ENCODE data around the gene CLEC16A. TPM values are rescaled to one million over a fixed set of nuclear protein-coding genes. Genes with fewer than 3 reads are reported as not detected.

Gene CLEC16A
- polyA plus RNA-seq, 3 donors = 3.4 to 12.0 (median 5.8) TPM

DNA sequence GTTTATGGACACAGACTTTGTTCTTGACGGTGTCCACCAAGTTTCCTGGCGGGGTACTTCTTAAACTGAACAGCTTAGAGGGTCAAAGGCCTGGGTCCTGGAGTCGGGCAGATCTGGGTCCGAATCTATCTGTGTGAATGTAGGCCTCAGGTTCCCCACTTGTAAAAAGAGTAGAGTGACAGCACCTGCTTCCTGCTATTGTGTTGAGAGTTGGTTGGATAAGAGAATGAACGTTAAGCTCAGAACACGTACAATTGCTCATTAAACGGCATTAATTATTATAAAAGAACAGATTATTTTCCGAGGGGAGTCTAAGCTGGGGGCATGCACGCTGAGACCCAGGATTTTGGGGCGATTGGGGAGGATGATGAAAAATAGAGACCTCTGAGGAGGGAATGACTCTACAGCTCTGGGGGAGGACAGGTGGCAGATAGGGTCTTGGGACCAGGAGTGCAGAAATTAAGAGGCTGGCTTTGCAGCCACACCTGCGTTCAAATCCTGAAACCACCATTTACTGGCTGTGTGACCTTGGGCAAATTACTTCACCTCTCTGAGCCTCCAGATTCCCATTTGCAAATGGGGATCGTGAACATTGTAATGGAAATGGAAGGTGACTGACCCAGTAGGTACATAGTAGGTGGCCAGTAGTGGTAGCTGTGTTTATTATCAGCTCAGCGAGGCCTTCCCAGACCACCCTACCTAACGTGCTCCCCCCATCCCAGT, 862 bp downstream of the CLEC16A start:
- H3K4me3 ChIP-seq (replicated peaks in 1 of 3; ENCODE audit: low read depth in 2 of 3, low read length in 3 of 3) = peak overlapping the region; percentile 59 to 94 (median 70)

DNA sequence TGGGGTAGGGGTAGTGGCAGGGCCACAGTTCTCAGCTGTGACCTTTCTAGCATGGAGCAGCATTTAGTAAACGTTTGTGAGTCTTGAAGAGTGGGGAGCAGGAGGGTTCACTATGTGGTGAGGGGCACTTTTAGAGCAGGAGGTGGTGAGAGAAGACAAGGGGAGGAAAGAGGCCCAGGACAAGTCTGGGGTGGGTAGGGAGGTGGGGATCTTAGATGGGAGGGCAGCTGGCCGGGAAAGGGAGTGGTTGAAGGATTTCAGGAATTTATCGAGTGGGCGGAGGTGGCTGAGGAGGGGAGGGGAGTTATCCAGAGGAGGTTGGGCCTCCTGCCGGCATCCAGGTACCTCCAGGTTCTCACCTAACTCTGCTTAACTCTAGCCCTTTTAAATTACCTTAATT, 1.9 kb downstream of the CLEC16A start:
- H3K27ac ChIP-seq (ENCODE audit: low read depth in 1 of 2, low read length in 2 of 2) = no peak overlapping the region
- H3K4me1 ChIP-seq (ENCODE audit: control insufficient read depth in 1 of 2, insufficient read depth in 2 of 2, low read length in 2 of 2) = peaks cover 38 to 53% of the 10 kb centered on the region in 2 donors
- H3K4me2 ChIP-seq (replicated peaks; ENCODE audit: extremely low read depth, low read length, poor library complexity, severe bottlenecking) = no peak overlapping the region
- intact Hi-C loops (cut with micrococcal nuclease) = loop anchor here (10.0 kb wide), 2 partner anchors 202 to 968 kb away; partner anchors contain the start of genes GSPT1 (in 1 of the 2) and NUBP1 (in 1 of the 2)
- DNase-seq = no peak
- WGBS (ENCODE audit: insufficient coverage) = 70% methylated on average over 2 of the region's 5 CpGs
- peaks cover 1 to 6% (median 4%) of the 10 kb centered on the region in 3 donors for H3K27me3 Mint-ChIP-seq (ENCODE audit: low read depth in 3 of 3)
- H3K27me3 ChIP-seq (ENCODE audit: control insufficient read depth in 2 of 2, insufficient read depth in 2 of 2, low read length in 2 of 2) = no peaks in the 10 kb centered on the region
- peak overlapping the region in 1 of 7 donors; percentile 19 for H3K27ac Mint-ChIP-seq
- peaks cover 0 to 2% (median 0%) of the 10 kb centered on the region in 7 donors for H3K9me3 Mint-ChIP-seq
- H2AFZ ChIP-seq (ENCODE audit: insufficient read depth, low read depth, low read length, poor library complexity, severe bottlenecking) = no peak overlapping the region
- H3K4me3 ChIP-seq (replicated peaks in 1 of 3; ENCODE audit: low read depth in 2 of 3, low read length in 3 of 3) = no peak overlapping the region
- H3K9me3 ChIP-seq (replicated peaks in 1 of 2; ENCODE audit: control insufficient read depth in 1 of 2, insufficient read depth in 1 of 2, low read length in 2 of 2) = no peaks in the 10 kb centered on the region
- H3K36me3 Mint-ChIP-seq = peaks cover 5 to 8% of the 10 kb centered on the region in 2 donors
- H3K79me2 ChIP-seq (ENCODE audit: insufficient read depth, low read length) = peaks cover 58% of the 10 kb centered on the region
- no peak overlapping the region for H3K9ac ChIP-seq (ENCODE audit: insufficient read depth, low read length, poor library complexity, severe bottlenecking)
- H3K36me3 ChIP-seq (replicated peaks in 1 of 2; ENCODE audit: control insufficient read depth in 1 of 2, insufficient read depth in 2 of 2, low read length in 2 of 2) = no peaks in the 10 kb centered on the region
- no peak overlapping the region for H3K4me3 Mint-ChIP-seq
- peaks cover 49% of the 10 kb centered on the region for H3K4me1 Mint-ChIP-seq
- TF ChIP-seq, protein P1, sequence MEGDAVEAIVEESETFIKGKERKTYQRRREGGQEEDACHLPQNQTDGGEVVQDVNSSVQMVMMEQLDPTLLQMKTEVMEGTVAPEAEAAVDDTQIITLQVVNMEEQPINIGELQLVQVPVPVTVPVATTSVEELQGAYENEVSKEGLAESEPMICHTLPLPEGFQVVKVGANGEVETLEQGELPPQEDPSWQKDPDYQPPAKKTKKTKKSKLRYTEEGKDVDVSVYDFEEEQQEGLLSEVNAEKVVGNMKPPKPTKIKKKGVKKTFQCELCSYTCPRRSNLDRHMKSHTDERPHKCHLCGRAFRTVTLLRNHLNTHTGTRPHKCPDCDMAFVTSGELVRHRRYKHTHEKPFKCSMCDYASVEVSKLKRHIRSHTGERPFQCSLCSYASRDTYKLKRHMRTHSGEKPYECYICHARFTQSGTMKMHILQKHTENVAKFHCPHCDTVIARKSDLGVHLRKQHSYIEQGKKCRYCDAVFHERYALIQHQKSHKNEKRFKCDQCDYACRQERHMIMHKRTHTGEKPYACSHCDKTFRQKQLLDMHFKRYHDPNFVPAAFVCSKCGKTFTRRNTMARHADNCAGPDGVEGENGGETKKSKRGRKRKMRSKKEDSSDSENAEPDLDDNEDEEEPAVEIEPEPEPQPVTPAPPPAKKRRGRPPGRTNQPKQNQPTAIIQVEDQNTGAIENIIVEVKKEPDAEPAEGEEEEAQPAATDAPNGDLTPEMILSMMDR (IDR thresholded peaks at IDR 0.05) = no peak
- peaks cover 69% of the 10 kb centered on the region for H4K20me1 ChIP-seq (ENCODE audit: insufficient read depth, low read length)

More for the DNA sequence above, 862 bp downstream of the CLEC16A start:
- Histone ChIP-seq H3K4me1 (ENCODE audit: control insufficient read depth in 1 of 2, insufficient read depth in 2 of 2, low read length in 2 of 2) (peaks cover 49 to 64% of the 10 kb centered on the region in 2 donors), H3K27ac (ENCODE audit: low read depth in 1 of 2, low read length in 2 of 2) (peak overlapping the region in 1 of 2 donors; percentile 82), H4K20me1 (ENCODE audit: insufficient read depth, low read length) (peaks cover 73% of the 10 kb centered on the region), H3K79me2 (ENCODE audit: insufficient read depth, low read length) (peaks cover 61% of the 10 kb centered on the region), H2AFZ (ENCODE audit: insufficient read depth, low read depth, low read length, poor library complexity, severe bottlenecking) (peak overlapping the region; percentile 91), H3K4me2 (replicated peaks; ENCODE audit: extremely low read depth, low read length, poor library complexity, severe bottlenecking) (peak overlapping the region; percentile 90), H3K9me3 (replicated peaks in 1 of 2; ENCODE audit: control insufficient read depth in 1 of 2, insufficient read depth in 1 of 2, low read length in 2 of 2) (no peaks in the 10 kb centered on the region), H3K27me3 (ENCODE audit: control insufficient read depth in 2 of 2, insufficient read depth in 2 of 2, low read length in 2 of 2) (no peaks in the 10 kb centered on the region), H3K36me3 (replicated peaks in 1 of 2; ENCODE audit: control insufficient read depth in 1 of 2, insufficient read depth in 2 of 2, low read length in 2 of 2) (no peaks in the 10 kb centered on the region), H3K9ac (ENCODE audit: insufficient read depth, low read length, poor library complexity, severe bottlenecking) (peak overlapping the region; percentile 82)
- Mint-ChIP-seq H3K27ac (peak overlapping the region in 5 of 7 donors; percentile 13 to 89 (median 82)), H3K9me3 (peaks cover 0 to 2% (median 0%) of the 10 kb centered on the region in 7 donors), H3K4me3 (peak overlapping the region; percentile 84 to 90), H3K27me3 (ENCODE audit: low read depth in 3 of 3) (peaks cover 3 to 7% (median 4%) of the 10 kb centered on the region in 3 donors), H3K4me1 (peaks cover 60% of the 10 kb centered on the region), H3K36me3 (peaks cover under 1 to 4% of the 10 kb centered on the region in 2 donors)
- TF ChIP-seq, protein P1 (IDR thresholded peaks at IDR 0.05) = no peak
- DNase-seq = no peak
- intact Hi-C loops (cut with micrococcal nuclease) = loop anchor here (10.0 kb wide), 2 partner anchors 200 to 970 kb away; partner anchors contain the start of genes GSPT1 (in 1 of the 2) and NUBP1 (in 1 of the 2)
- whole genome bisulfite sequencing (ENCODE audit: insufficient coverage) = 32% methylated on average over 8 of the region's 14 CpGs

Data from CD14-positive monocyte (primary cell).